Neural cell (in vitro differentiated cells): ENCODE measurements around the gene ZNF512.

Source experiments
- EP300 ChIP-seq: fragments of 450-650 bp; conservative IDR thresholded peaks from 2 replicates; pipeline ENCODE4 v1.6.1; 2014; ENCODE audit warnings: antibody characterized with exemption, mild to moderate bottlenecking, moderate library complexity; ENCODE audit not compliant: poor library complexity, severe bottlenecking
- EZH2 ChIP-seq: fragments of 200-600, 300-800 bp; shearing (Covaris generic), sonication (generic); IDR thresholded peaks from 2 replicates; pipeline ENCODE4 v1.6.1; 2014; ENCODE audit warnings: antibody characterized with exemption, low read length, borderline replicate concordance, mild to moderate bottlenecking; ENCODE audit not compliant: insufficient read depth, poor library complexity, severe bottlenecking
- POLR2AphosphoS5 ChIP-seq: IDR thresholded peaks from 2 replicates; pipeline ENCODE4 v1.6.1; 2012
- RAD21 ChIP-seq: fragments of 450-650 bp; conservative IDR thresholded peaks from 2 replicates; pipeline ENCODE4 v1.6.1; 2014; ENCODE audit warnings: antibody characterized with exemption, mild to moderate bottlenecking, moderate library complexity
- SMC3 ChIP-seq: fragments of 450-650 bp; conservative IDR thresholded peaks from 2 replicates; pipeline ENCODE4 v1.6.1; 2014; ENCODE audit warnings: antibody characterized with exemption, mild to moderate bottlenecking, moderate library complexity; ENCODE audit not compliant: poor library complexity
- TAF1 ChIP-seq: IDR thresholded peaks from 2 replicates; pipeline ENCODE4 v1.6.1; 2012; ENCODE audit warnings: low read depth
- TF ChIP-seq, protein P1 (sequence below): fragments of 450-650 bp; IDR thresholded peaks from 2 replicates; pipeline ENCODE4 v1.5.1; 2014; ENCODE audit warnings: antibody characterized with exemption, mild to moderate bottlenecking, moderate library complexity; ENCODE audit not compliant: poor library complexity, severe bottlenecking

- TF ChIP-seq, protein P1, sequence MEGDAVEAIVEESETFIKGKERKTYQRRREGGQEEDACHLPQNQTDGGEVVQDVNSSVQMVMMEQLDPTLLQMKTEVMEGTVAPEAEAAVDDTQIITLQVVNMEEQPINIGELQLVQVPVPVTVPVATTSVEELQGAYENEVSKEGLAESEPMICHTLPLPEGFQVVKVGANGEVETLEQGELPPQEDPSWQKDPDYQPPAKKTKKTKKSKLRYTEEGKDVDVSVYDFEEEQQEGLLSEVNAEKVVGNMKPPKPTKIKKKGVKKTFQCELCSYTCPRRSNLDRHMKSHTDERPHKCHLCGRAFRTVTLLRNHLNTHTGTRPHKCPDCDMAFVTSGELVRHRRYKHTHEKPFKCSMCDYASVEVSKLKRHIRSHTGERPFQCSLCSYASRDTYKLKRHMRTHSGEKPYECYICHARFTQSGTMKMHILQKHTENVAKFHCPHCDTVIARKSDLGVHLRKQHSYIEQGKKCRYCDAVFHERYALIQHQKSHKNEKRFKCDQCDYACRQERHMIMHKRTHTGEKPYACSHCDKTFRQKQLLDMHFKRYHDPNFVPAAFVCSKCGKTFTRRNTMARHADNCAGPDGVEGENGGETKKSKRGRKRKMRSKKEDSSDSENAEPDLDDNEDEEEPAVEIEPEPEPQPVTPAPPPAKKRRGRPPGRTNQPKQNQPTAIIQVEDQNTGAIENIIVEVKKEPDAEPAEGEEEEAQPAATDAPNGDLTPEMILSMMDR, result no peak
- no peak for TF ChIP-seq POLR2AphosphoS5
- TF ChIP-seq SMC3, result no peak
- TF ChIP-seq EZH2, result no peak
- no peak for TF ChIP-seq EP300
- TF ChIP-seq TAF1, result no peak
- no peak for TF ChIP-seq RAD21
Measured at GRCh38 chr2:27545348-27546141, 37.3 kb upstream of the ZNF512 start.
